Motor neuron (in vitro differentiated cells): ENCODE results near the gene CTSW. TPM values are rescaled to one million over a fixed set of nuclear protein-coding genes. Genes with fewer than 3 reads are reported as not detected.

Experiments
- ATAC-seq, 8 experiments: fragments of 200-7000 bp; cut with Tn5 transposase; replicated peaks in 6 of 8; 2 replicates each; pipeline ENCODE4 v1.8.0; 2021; ENCODE audit warnings: mild to moderate bottlenecking in 8 of 8, moderate library complexity in 8 of 8
- H3K27ac ChIP-seq, 2 donors: fragments of 250-450 bp; sonication (Bioruptor Pico); 2 replicates each; pipeline ENCODE4 v1.9.0; 2021; ENCODE audit warnings: antibody characterized with exemption in 2 of 2, mild to moderate bottlenecking in 2 of 2, moderate library complexity in 1 of 2
- H3K4me1 ChIP-seq, 2 donors: fragments of 250-450 bp; sonication (Bioruptor Pico); replicated peaks in 1 of 2; 2 replicates each; pipeline ENCODE4 v1.6.1; 2021; ENCODE audit warnings: antibody characterized with exemption in 2 of 2, mild to moderate bottlenecking in 2 of 2, moderate library complexity in 1 of 2
- H3K4me3 ChIP-seq, 5 donors: fragments of 250-450 bp; sonication (Bioruptor Pico); 2 replicates each; pipeline ENCODE4 v1.9.0; 2021; ENCODE audit warnings: antibody characterized with exemption in 5 of 5, mild to moderate bottlenecking in 5 of 5, moderate library complexity in 4 of 5
- WGBS, 10 experiments: fragments of 450-650 bp; shearing (Covaris generic); methylation state at CpG; one replicate each; pipeline ENCODE4 v1.0.0; 2022; 5-methylcytosine and 5-hydroxymethylcytosine counted together
- in situ Hi-C, 9 experiments: fragments of 400-800 bp; cut with MboI; loops; one replicate each; pipeline ENCODE4 v1.15.0; 2021; ENCODE audit warnings: low sequenced_read_pairs in 9 of 9, low pct_unique_long_range_greater_than_20kb in 2 of 9; ENCODE audit not compliant: unreplicated experiment in 9 of 9
- total RNA-seq, 8 experiments: library from RNA; unstranded; fragments of 300-600 nt; gene quantifications; 2 replicates each; pipeline versions ENCODE4 v1.2.3 to v1.2.4, GENCODE V29; 2022

CTSW gene
- total RNA-seq, 8 experiments from 2014 or later = 0.21 to 1.7 (median 0.56) TPM; not detected in 2

DNA sequence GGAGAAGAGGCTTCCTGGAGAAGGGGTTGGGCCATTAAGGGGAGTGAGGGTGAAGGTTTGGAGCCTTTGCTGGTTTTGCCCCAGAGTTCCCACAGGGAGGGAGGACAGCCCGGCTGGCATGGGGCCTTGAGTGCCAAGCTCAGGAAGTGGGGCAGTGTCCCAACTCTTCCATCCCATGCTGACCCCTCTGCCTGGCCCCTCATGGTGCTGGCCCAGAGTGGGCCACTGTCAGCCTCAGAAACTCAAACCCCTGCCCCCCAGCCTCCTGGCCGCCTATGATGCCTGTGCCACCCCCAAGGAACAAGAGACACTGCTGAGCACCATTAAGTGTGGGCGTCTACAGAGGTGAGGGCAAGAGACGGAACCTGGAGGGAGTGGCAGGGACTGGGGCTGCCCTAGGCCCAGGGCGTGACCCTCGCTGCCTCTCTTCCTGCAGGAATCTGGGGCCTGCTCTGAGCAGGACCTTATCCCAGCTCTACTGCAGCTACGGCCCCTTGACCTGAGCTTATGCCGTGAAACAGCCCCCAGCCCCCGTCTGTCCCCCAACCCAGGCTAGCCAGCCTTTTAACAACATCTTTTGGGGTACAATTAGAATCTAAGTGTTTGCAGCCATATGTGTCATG, 14.0 kb upstream of the CTSW start:
- Histone ChIP-seq H3K4me1 (peaks cover 6 to 9% of the 10 kb centered on the region in 2 donors), H3K27ac (no peak overlapping the region), H3K4me3 (no peak overlapping the region)
- no peak for ATAC-seq
- WGBS, 10 experiments = 80 to 100% (median 86%) methylated on average over 2 to 3 of the region's 9 CpGs; no CpG with 5 or more reads in 7 of the 10 experiments
- in situ Hi-C loops = no loop called here

DNA sequence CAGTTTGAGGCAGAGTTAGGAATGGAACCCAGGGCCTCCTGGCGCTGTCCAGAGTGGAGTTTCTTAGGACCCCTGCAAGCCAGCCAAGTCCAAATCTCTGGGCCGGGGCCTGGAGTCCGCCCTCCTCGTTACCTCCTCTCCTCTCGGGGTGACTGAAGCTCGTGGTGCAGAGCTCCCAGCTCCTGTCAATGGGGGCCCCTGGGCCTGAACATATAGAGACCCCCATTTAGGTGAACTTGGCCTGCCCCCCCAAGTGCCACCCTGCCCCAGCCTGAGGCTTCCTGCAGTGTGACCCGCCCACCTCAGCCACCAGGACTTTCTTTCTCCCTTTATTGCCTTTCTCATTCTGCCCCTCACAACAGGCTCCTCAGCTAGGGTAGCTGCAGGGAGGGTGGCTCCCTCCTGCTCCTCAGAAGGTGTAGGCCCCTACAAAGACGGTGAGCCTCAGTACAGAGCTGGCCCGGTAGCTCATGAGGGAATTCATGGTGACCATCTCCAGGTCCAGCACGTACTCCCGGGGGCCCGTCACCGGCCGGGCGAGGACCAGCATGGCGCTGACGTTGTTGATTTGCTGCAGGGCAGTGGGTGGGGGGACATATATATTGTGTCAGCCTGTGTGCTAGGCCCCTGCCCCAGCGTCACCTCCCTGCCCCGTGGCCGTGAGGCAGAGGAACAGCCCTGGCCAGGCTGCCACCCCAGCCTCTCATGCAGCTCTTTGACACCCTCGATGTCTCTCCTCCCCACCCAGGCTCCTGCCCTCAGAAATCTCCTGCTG, 12.9 kb upstream of the CTSW start:
- 33 to 100% (median 90%) methylated on average over 1 to 13 of the region's 21 CpGs; no CpG with 5 or more reads in 5 of the 10 experiments for WGBS, 10 experiments
- Histone ChIP-seq H3K4me3 (no peak overlapping the region), H3K4me1 (peaks cover 8 to 14% of the 10 kb centered on the region in 2 donors), H3K27ac (no peak overlapping the region)
- in situ Hi-C loops = no loop called here
- no peak for ATAC-seq

DNA sequence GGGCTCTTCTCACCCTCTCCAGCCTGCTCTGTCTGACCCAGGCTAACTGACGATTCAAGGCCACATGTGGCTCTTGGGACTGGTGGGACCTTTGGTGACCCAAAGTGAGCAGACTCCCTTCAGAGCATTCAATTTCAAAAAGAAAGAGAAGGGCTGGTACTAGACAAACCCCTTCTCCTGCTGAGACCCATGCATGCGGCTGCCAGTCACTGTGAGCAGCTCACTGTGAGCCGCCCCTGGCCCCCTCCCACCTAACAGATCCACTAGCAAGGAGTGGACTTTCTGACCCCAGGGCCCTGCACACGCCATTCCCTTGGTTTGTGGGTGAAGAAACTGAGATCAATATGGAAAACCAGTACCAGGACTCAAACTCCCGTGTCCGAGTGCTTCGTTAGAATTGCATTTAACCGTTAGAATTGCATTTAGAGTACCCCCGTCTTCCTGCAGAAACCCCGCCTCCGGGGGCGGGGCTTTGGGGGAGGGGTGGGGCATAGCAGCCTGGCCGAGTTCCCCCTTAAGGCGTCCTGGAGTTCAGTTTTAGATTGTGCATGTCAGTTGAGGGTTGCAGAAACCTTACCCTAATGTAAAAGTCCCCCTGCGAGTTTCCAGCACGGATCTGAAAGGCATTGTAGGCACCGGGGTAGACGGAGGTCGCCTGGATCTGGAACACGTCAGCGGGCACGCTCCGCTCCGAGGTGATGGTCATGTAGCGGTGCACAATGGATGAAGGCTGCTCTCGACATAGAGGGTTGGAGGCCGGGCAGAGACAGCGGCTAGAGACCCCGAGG, 12.2 kb upstream of the CTSW start:
- in situ Hi-C loops = no loop called here
- ATAC-seq = peak in 5 of 8 experiments; percentile 1 to 28 (median 10)
- Histone ChIP-seq H3K4me3 (peak overlapping the region in 1 of 5 donors; percentile 21), H3K4me1 (peaks cover 8 to 22% of the 10 kb centered on the region in 2 donors), H3K27ac (no peak overlapping the region)
- WGBS, 10 experiments = 22 to 53% (median 33%) methylated on average over 2 to 7 of the region's 29 CpGs; no CpG with 5 or more reads in 6 of the 10 experiments

DNA sequence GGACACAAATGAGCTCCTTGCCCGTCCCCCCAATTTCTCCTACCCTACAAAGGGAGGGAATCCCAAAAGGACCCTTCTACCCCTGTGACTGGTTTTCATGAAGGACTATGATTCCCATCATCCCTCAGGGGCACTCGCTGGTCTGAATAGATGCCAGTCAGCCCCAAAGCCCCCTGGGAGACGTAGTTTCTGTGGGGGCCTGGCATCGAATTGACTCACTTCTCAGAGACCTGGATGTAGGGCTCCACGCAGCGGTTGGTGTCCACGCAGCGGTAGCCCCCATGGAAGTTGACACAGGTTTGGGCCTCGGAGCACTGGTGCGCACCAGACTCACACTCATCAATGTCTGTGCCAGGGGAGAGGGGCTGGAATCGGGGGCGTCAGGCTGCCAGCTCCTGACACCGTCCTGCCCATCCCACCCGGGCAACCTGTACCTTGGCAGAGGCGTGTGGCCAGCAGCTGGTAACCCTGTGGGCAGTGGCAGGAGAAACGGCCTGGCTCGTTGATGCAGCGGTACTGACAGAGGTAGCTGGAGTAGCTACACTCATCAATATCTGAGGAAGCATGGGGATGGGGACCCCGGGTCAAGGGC, 11.5 kb upstream of the CTSW start:
- peak in 5 of 8 experiments; percentile 18 to 43 (median 35) for ATAC-seq
- no peak overlapping the region for H3K27ac ChIP-seq
- WGBS, 10 experiments = 48 to 100% (median 57%) methylated on average over 2 to 5 of the region's 19 CpGs; no CpG with 5 or more reads in 6 of the 10 experiments
- H3K4me1 ChIP-seq = peaks cover 8 to 28% of the 10 kb centered on the region in 2 donors
- in situ Hi-C loops = no loop called here
- peak overlapping the region in 1 of 5 donors; percentile 21 for H3K4me3 ChIP-seq

DNA sequence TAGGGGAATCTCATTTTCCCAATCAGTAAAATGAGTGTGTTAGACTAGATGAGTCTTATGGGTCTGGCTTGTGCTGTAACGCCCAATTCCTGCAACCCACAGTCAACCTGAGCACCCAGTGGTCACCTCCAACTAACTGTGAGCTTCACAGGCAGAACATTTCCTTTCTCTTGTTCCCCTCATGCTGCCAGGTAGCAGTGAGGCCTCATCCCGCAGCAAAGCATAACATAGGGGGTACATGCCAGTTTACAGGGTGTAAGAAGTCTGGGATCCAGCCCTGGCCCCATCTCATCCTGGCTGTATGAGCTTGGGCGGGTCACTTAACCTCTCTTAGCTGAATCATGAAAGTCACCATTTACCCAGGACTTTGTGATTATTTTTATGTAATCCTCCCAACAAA, 10.7 kb upstream of the CTSW start:
- whole genome bisulfite sequencing, 10 experiments = 60 to 100% (median 100%) methylated on average over 1 to 2 of the region's 3 CpGs; no CpG with 5 or more reads in 3 of the 10 experiments
- in situ Hi-C loops = no loop called here
- ATAC-seq = no peak

DNA sequence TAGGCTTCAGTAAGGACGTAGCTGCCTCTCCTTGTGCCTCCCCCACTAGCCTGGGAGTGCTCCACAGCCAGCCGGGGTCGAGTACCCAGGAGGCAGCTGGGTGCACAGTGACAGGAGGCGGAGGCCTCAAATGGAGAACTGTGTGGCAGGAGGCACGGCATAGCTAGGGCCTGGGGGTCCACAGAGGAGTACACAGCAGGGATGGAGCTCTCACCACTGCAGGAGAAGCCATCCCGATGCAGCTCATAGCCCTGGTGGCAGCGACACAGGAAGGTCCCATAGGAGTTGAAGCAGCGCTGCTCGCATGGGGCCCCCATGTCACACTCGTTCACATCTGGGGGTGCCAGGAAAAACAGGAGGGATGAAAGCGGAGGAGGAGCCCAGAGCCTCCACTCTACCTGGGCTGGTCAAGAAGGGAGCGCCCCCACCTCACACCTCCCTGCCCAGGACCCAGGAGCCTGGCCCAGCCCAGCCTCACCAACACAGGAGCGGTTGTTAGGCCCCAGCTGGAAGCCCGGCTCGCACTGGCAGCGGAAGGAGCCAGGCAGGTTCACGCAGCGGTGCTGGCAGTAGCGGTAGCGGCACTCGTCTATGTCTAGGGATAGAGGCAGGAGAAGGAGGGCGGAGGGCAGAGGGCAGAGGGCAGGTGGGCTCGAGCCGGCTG, 9.9 kb upstream of the CTSW start:
- in situ Hi-C loops = no loop called here
- Histone ChIP-seq H3K4me3 (no peak overlapping the region), H3K27ac (no peak overlapping the region), H3K4me1 (peaks cover 8 to 32% of the 10 kb centered on the region in 2 donors)
- ATAC-seq = no peak
- 53 to 100% (median 76%) methylated on average over 1 to 9 of the region's 24 CpGs; no CpG with 5 or more reads in 5 of the 10 experiments for WGBS, 10 experiments

More for the DNA sequence above, 10.7 kb upstream of the CTSW start:
- Histone ChIP-seq H3K4me3 (no peak overlapping the region), H3K4me1 (peaks cover 8 to 32% of the 10 kb centered on the region in 2 donors), H3K27ac (no peak overlapping the region)

DNA sequence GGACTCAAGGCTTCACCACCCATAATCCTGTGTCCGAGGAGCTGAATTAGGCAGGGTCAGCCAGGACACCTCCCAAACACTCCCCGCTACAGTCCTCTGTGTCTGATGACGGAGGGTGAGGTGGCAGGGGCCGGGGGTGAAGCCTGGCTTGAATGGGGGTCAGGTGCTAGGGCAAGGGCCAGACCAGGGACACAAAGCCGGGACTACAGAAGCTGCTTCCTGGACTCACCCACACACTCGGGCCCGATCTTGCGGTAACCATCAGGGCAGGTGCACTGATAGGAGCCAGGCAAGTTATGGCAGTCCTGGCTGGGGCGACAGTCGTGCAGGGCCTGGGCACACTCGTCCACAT, 9.4 kb upstream of the CTSW start:
- ATAC-seq = no peak

DNA sequence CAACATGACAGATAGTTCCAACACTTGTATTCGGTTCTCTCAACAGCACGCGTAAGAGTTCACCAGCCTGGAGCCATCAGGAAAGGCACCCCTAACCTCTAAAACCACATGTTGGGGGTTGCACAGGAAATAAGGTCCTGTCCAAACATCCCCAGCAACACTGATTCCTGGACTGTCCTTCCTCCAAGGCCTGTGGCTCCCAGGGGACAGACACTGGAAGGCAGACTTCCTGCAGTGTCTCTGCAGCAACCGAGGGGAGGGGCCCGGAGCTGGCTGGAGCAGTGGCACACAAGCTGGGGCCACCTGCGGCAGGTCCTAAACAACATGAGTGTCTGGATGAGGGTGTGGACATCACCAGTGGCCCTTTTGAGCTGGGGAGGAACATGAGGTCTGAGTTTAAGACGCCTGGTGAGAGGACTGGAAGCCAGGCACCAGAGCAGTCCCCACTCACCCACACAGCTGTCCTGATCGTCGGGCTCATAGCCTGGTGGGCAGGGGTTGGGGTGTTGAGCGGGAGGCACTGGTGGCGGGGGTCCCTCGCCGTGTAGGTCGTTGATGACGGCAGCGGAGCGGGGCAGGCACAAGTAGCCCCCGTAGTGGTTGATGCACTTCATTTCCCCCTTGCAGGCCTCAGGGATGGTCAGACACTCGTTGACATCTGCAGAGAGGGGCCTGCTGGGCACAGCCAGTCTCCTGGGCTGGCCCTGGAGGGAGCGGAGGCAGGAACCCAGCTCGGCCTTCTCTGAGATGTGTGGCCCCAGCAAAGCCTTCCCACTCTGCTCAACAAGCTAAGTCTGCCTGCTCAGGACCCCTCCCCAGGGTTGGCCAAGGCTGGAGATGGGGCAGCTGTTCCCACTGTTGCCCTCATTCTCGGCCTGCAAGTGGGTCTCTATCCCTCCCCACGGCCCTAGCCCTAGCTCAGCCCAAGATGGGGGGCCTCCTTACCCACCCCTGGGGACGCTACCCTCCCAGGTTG, 8.6 kb upstream of the CTSW start:
- H3K4me3 ChIP-seq = no peak overlapping the region
- 93 to 100% (median 100%) methylated on average over 1 to 3 of the region's 24 CpGs; no CpG with 5 or more reads in 7 of the 10 experiments for WGBS, 10 experiments
- in situ Hi-C loops = no loop called here
- ATAC-seq = no peak
- H3K4me1 ChIP-seq = peaks cover 8 to 32% of the 10 kb centered on the region in 2 donors
- no peak overlapping the region for H3K27ac ChIP-seq

More for the DNA sequence above, 9.4 kb upstream of the CTSW start:
- Histone ChIP-seq H3K27ac (no peak overlapping the region), H3K4me3 (no peak overlapping the region), H3K4me1 (peaks cover 8 to 32% of the 10 kb centered on the region in 2 donors)
- in situ Hi-C loops = no loop called here
- 82 to 100% (median 100%) methylated on average over 1 to 2 of the region's 11 CpGs; no CpG with 5 or more reads in 7 of the 10 experiments for WGBS, 10 experiments

DNA sequence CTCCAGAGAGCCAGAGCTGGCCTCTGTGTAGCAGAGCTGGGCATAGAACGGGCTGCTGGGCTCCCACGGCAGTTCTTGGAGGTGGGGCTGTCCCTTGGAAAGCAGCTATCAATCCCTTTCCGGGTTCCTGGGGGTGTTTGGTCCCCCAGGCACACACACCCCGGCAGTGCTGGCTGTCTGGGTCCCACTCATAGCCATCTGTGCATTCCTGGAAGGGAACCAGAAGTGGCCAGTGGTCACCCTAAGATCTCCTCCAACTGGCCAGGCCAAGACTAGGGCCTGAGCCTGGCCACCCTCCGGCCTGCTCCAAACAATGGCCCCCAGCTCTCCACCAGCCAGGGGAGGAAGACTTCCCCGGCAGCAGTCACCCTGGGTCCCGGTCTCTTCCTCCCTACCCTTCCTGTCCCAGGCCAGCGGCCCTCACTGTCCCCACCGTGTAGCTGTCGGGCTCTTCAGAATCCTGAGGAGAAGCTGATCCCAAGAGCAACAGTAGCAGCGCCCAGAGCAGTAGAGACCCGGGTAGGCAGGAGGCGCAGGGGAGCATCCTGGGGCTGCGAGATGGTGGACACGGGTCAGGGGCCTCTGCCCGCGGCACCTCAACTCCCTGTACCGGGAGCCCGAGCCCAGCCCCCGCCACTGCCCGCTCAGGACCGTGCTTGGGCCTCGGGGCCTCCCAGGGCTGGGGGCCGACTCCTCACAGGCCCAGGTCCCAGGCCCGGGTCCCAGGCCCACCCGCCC, 7.7 kb upstream of the CTSW start:
- peak overlapping the region in 4 of 5 donors; percentile 27 to 42 (median 38) for H3K4me3 ChIP-seq
- in situ Hi-C loops = no loop called here
- ATAC-seq = peak; percentile 3 to 34 (median 6)
- WGBS, 10 experiments = 23 to 68% (median 58%) methylated on average over 1 to 5 of the region's 26 CpGs; no CpG with 5 or more reads in 6 of the 10 experiments
- no peak overlapping the region for H3K27ac ChIP-seq
- H3K4me1 ChIP-seq = peaks cover 8 to 31% of the 10 kb centered on the region in 2 donors

DNA sequence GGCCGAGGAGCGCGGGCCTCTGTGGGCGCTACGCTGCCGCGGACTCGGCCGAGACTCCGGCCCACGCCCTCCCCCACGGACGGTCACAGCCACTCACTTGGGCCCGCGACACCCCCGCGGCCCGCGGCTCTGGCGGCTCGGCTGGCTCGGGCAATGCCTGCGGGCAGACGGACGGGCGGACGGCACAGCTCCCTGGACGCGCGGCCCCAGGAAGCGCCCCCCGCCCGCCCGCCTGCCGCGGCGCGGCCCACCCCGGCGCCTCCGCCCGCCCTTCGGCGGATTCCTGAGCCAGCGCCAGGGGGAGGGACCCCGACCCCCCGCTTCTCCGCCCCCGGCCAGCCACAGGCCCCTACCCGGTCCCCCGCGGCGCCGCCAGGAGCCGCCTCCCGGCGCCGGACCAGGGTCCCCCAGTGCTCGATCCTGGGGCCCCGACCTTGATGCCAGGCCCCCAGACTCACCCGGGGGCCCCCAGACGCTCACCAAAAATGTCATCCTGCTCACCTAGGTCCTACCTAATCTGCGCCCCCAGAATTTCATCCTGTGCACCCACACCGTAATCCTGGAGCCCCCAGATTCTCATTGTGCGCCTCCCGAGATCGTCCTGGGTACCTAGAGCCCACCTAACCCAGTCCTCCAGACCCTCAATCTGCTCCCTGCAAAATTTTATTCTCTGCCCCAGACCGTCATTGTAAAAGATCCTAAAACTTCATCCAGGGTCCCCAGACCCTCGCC, 6.9 kb upstream of the CTSW start, which contains the start of gene EFEMP2:
Gene EFEMP2, minus strand, starts transcription at position 215 of the 732 bp plus-strand sequence. CDS start 446 bp downstream, outside the sequence.
- Histone ChIP-seq H3K4me3 (peak within 1 kb of the TSS; percentile 19 to 42 (median 37)), H3K4me1 (peaks cover 8 to 30% of the 10 kb centered on the region in 2 donors), H3K27ac (peak within 1 kb of the TSS in 1 of 2 donors; percentile 32)
- 6% methylated on average over 6 of the region's 69 CpGs; no CpG with 5 or more reads in 9 of the 10 experiments for WGBS, 10 experiments
- peak; percentile 4 to 20 (median 13) for ATAC-seq
- in situ Hi-C loops = no loop called here
